Smooth muscle cell (in vitro differentiated cells): ENCODE data around the gene MPND. TPM values are rescaled to one million over a fixed set of nuclear protein-coding genes. Genes with fewer than 3 reads are reported as not detected.

Experiments used
- DNase-seq: peaks from one replicate; lab custom pipeline; 2025; ENCODE audit not compliant: unreplicated experiment; lab: John Stamatoyannopoulos, UW
- H2AFZ ChIP-seq: fragments of 200-600 bp; sonication (generic); 2 replicates; pipeline ENCODE4 v1.6.0; 2016; ENCODE audit warnings: antibody characterized with exemption, low read depth, mild to moderate bottlenecking
- H3F3A ChIP-seq: fragments of 200-600 bp; sonication (generic); 2 replicates; pipeline ENCODE4 v1.6.0; 2017; ENCODE audit warnings: antibody characterized with exemption, low read depth
- H3K27ac ChIP-seq: fragments of 200-600 bp; sonication (generic); 2 replicates; pipeline ENCODE4 v1.5.1; 2016; ENCODE audit warnings: low read depth, mild to moderate bottlenecking
- H3K27me3 ChIP-seq: fragments of 200-600 bp; sonication (generic); 2 replicates; pipeline ENCODE4 v1.6.1; 2016; ENCODE audit warnings: low read depth, mild to moderate bottlenecking
- H3K36me3 ChIP-seq: fragments of 200-600 bp; sonication (generic); 2 replicates; pipeline ENCODE4 v1.5.1; 2016; ENCODE audit warnings: low read depth
- H3K4me1 ChIP-seq: fragments of 200-600 bp; sonication (generic); 2 replicates; pipeline ENCODE4 v1.5.1; 2016; ENCODE audit warnings: low read depth
- H3K4me2 ChIP-seq: fragments of 200-600 bp; sonication (generic); 2 replicates; pipeline ENCODE4 v1.6.0; 2016; ENCODE audit warnings: mild to moderate bottlenecking
- H3K4me3 ChIP-seq: fragments of 200-600 bp; sonication (generic); 2 replicates; pipeline ENCODE4 v1.5.1; 2016; ENCODE audit warnings: mild to moderate bottlenecking
- H3K79me2 ChIP-seq: fragments of 200-600 bp; sonication (generic); 2 replicates; pipeline ENCODE4 v1.6.0; 2016; ENCODE audit warnings: low read depth, mild to moderate bottlenecking
- H3K9ac ChIP-seq: fragments of 200-600 bp; sonication (generic); 2 replicates; pipeline ENCODE4 v1.6.0; 2016; ENCODE audit warnings: low read depth
- H3K9me3 ChIP-seq: fragments of 200-600 bp; sonication (generic); replicated peaks from 2 replicates; pipeline ENCODE4 v1.5.1; 2016; ENCODE audit warnings: low read depth
- H4K20me1 ChIP-seq: fragments of 200-600 bp; sonication (generic); 2 replicates; pipeline ENCODE4 v1.6.0; 2016; ENCODE audit warnings: low read depth
- WGBS: methylation state at CpG from one replicate; pipeline ENCODE4 v1.1.7; 2016; ENCODE audit warnings: low lambda C conversion rate; 5-methylcytosine and 5-hydroxymethylcytosine counted together
- polyA plus RNA-seq: library from polyadenylated mRNA; unstranded; fragments of >200 nt; fragmentation: Nextera tagmentation; extraction: Ambion mirVana; gene quantifications from 2 replicates; pipeline ENCODE4 v1.2.1, GENCODE V29; 2016
- total RNA-seq: library from RNA; depleted of rRNA; stranded (reverse); fragments of >200 nt; gene quantifications from 2 replicates; pipeline ENCODE4 v1.2.3, GENCODE V29; 2014
- TF ChIP-seq, protein P1 (sequence below): fragments of 200-600 bp; sonication (generic); IDR thresholded peaks from 2 replicates; pipeline ENCODE4 v1.5.1; 2017; ENCODE audit warnings: borderline replicate concordance, mild to moderate bottlenecking, antibody characterized with exemption; ENCODE audit not compliant: insufficient read depth, poor library complexity, severe bottlenecking

Gene MPND
- total and polyA plus RNA-seq, 2 experiments from 2014 or later, result 3.9 to 10.9 TPM

DNA sequence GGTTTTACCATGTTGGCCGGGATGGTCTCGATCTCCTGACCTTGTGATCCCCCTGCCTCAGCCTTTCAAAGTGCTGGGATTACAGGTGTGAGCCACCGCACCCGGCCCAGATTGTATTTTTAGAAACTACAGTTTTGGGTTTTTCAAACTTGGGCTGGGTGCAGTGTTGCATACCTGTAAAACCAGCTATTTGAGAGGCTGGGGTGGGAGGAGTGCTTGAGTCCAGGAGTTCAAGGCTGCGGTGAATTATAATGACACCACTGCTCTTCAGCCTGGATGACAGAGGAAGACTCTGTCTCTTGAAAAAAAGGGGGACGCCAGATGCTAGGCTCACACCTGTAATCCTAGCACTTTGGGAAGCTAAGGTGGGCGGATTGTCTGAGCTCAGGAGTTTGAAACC lies 63.3 kb downstream of the MPND start:
- no peak overlapping the region for H2AFZ ChIP-seq
- H3K9ac ChIP-seq, result no peak overlapping the region
- DNase-seq, result no peak
- H3F3A ChIP-seq, result peaks cover 4% of the 10 kb centered on the region
- WGBS, result 92% methylated on average over 7 of the region's 7 CpGs
- peaks cover 50% of the 10 kb centered on the region for H3K79me2 ChIP-seq
- H3K27ac ChIP-seq, result no peak overlapping the region
- no peak overlapping the region for H3K4me2 ChIP-seq
- H3K4me1 ChIP-seq, result peaks cover 9% of the 10 kb centered on the region
- no peaks in the 10 kb centered on the region for H3K9me3 ChIP-seq
- no peaks in the 10 kb centered on the region for H3K36me3 ChIP-seq
- TF ChIP-seq, protein P1, sequence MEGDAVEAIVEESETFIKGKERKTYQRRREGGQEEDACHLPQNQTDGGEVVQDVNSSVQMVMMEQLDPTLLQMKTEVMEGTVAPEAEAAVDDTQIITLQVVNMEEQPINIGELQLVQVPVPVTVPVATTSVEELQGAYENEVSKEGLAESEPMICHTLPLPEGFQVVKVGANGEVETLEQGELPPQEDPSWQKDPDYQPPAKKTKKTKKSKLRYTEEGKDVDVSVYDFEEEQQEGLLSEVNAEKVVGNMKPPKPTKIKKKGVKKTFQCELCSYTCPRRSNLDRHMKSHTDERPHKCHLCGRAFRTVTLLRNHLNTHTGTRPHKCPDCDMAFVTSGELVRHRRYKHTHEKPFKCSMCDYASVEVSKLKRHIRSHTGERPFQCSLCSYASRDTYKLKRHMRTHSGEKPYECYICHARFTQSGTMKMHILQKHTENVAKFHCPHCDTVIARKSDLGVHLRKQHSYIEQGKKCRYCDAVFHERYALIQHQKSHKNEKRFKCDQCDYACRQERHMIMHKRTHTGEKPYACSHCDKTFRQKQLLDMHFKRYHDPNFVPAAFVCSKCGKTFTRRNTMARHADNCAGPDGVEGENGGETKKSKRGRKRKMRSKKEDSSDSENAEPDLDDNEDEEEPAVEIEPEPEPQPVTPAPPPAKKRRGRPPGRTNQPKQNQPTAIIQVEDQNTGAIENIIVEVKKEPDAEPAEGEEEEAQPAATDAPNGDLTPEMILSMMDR, result no peak
- H3K4me3 ChIP-seq, result no peak overlapping the region
- no peaks in the 10 kb centered on the region for H4K20me1 ChIP-seq
- no peaks in the 10 kb centered on the region for H3K27me3 ChIP-seq

DNA sequence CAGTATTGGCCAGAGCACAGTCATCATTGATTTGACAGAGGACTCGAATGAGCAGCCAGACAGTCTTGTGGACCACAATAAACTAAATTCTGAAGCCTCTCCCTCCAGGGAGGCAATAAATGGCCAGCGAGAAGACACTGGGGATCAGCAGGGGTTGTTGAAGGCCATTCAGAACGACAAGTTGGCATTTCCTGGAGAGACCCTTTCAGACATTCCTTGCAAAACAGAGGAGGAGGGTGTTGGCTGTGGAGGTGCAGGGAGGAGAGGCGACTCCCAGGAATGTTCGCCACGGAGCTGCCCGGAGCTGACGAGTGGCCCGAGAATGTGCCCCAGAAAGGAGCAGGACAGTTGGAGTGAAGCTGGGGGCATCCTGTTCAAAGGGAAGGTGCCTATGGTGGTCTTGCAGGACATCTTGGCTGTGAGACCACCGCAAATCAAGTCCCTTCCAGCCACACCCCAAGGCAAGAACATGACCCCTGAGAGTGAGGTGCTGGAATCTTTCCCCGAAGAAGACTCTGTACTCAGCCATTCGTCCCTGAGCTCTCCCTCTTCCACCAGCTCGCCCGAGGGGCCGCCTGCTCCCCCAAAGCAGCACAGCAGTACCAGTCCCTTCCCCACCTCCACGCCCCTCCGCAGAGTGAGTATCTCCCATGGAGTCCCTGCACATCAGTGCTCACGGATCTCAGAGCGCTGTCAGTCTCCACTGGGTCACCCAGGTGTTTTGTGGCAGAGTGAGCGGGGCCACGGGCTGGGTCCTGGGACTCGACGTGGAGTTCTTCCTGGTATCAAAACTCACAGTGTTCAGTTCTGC lies 66.0 kb downstream of the MPND start:
- H3K9me3 ChIP-seq, result no peaks in the 10 kb centered on the region
- H3K79me2 ChIP-seq, result peaks cover 39% of the 10 kb centered on the region
- no peak overlapping the region for H3K4me3 ChIP-seq
- no peak for DNase-seq
- peaks cover 5% of the 10 kb centered on the region for H3F3A ChIP-seq
- no peaks in the 10 kb centered on the region for H3K36me3 ChIP-seq
- no peaks in the 10 kb centered on the region for H3K27me3 ChIP-seq
- TF ChIP-seq, protein P1, result no peak
- no peak overlapping the region for H3K9ac ChIP-seq
- H2AFZ ChIP-seq, result no peak overlapping the region
- H3K27ac ChIP-seq, result no peak overlapping the region
- no peaks in the 10 kb centered on the region for H4K20me1 ChIP-seq
- H3K4me2 ChIP-seq, result no peak overlapping the region
- H3K4me1 ChIP-seq, result peaks cover 1% of the 10 kb centered on the region
- 89% methylated on average over 23 of the region's 23 CpGs for WGBS

Other genes starting within 250 kb of the MPND start
- 79.1 and 90.1 TPM in 2 replicates for gene MAP2K2, start 219.4 kb upstream of the MPND start, total RNA-seq
- 186 and 193 TPM in 2 replicates for gene MAP2K2, start 219.4 kb upstream of the MPND start, polyA plus RNA-seq
- gene CREB3L3, start 189.9 kb upstream of the MPND start, total RNA-seq, result not detected in 2 replicates
- gene CREB3L3, start 189.9 kb upstream of the MPND start, polyA plus RNA-seq, result not detected in 2 replicates
- 14.2 and 14.5 TPM in 2 replicates for gene SIRT6, start 161.0 kb upstream of the MPND start, total RNA-seq
- 9.2 and 9.4 TPM in 2 replicates for gene SIRT6, start 161.0 kb upstream of the MPND start, polyA plus RNA-seq
- 0.09 TPM in 1 of 2 replicates, not detected in the other for gene ANKRD24, start 160.9 kb upstream of the MPND start, total RNA-seq
- 0.70 and 1.5 TPM in 2 replicates for gene ANKRD24, start 160.9 kb upstream of the MPND start, polyA plus RNA-seq
- 0.18 and 0.40 TPM in 2 replicates for gene EBI3, start 114.0 kb upstream of the MPND start, total RNA-seq
- gene EBI3, start 114.0 kb upstream of the MPND start, polyA plus RNA-seq, result 3.3 and 3.9 TPM in 2 replicates
- gene YJU2, start 96.5 kb upstream of the MPND start, total RNA-seq, result 8.7 and 11.6 TPM in 2 replicates
- 12.0 and 16.6 TPM in 2 replicates for gene YJU2, start 96.5 kb upstream of the MPND start, polyA plus RNA-seq
- gene SHD, start 64.3 kb upstream of the MPND start, total RNA-seq, result not detected in 2 replicates
- not detected in 2 replicates for gene SHD, start 64.3 kb upstream of the MPND start, polyA plus RNA-seq
- not detected in 2 replicates for gene TMIGD2, start 41.2 kb upstream of the MPND start, total RNA-seq
- not detected in 2 replicates for gene TMIGD2, start 41.2 kb upstream of the MPND start, polyA plus RNA-seq
- 6.9 and 9.9 TPM in 2 replicates for gene FSD1, start 39.0 kb upstream of the MPND start, total RNA-seq
- 16.0 and 16.5 TPM in 2 replicates for gene FSD1, start 39.0 kb upstream of the MPND start, polyA plus RNA-seq
- 10.7 and 13.0 TPM in 2 replicates for gene STAP2, start 4.7 kb upstream of the MPND start, total RNA-seq
- 8.3 and 26.5 TPM in 2 replicates for gene STAP2, start 4.7 kb upstream of the MPND start, polyA plus RNA-seq
- 50.1 and 52.9 TPM in 2 replicates for gene SH3GL1, start 57.0 kb downstream of the MPND start, total RNA-seq
- gene SH3GL1, start 57.0 kb downstream of the MPND start, polyA plus RNA-seq, result 120 and 132 TPM in 2 replicates
- 3.8 and 14.7 TPM in 2 replicates for gene CHAF1A, start 59.1 kb downstream of the MPND start, total RNA-seq
- gene CHAF1A, start 59.1 kb downstream of the MPND start, polyA plus RNA-seq, result 11.4 and 14.8 TPM in 2 replicates
- gene UBXN6, start 114.2 kb downstream of the MPND start, total RNA-seq, result 49.4 and 50.7 TPM in 2 replicates
- gene UBXN6, start 114.2 kb downstream of the MPND start, polyA plus RNA-seq, result 44.8 and 51.3 TPM in 2 replicates
- 27.9 and 37.0 TPM in 2 replicates for gene HDGFL2, start 128.7 kb downstream of the MPND start, total RNA-seq
- 89.1 and 94.1 TPM in 2 replicates for gene HDGFL2, start 128.7 kb downstream of the MPND start, polyA plus RNA-seq
- 0.09 TPM in 1 of 2 replicates, not detected in the other for gene PLIN4, start 174.9 kb downstream of the MPND start, total RNA-seq
- gene PLIN4, start 174.9 kb downstream of the MPND start, polyA plus RNA-seq, result 0.23 and 0.93 TPM in 2 replicates
- gene PLIN5, start 191.7 kb downstream of the MPND start, total RNA-seq, result not detected in 2 replicates
- gene PLIN5, start 191.7 kb downstream of the MPND start, polyA plus RNA-seq, result 0.27 TPM in 1 of 2 replicates, not detected in the other
- not detected in 2 replicates for gene LRG1, start 196.5 kb downstream of the MPND start, total RNA-seq
- gene LRG1, start 196.5 kb downstream of the MPND start, polyA plus RNA-seq, result not detected in 2 replicates
- gene SEMA6B, start 216.1 kb downstream of the MPND start, total RNA-seq, result 1.9 and 2.2 TPM in 2 replicates
- gene SEMA6B, start 216.1 kb downstream of the MPND start, polyA plus RNA-seq, result 0.63 and 1.3 TPM in 2 replicates